Ecto neural progenitor cell (in vitro differentiated cells): ENCODE measurements around the gene RPL39L.

Source experiments
- DNase-seq: peaks from one replicate; pipeline ENCODE4 v3.0.0-alpha.2; 2018; ENCODE audit warnings: low spot score

The RPL39L gene

DNA sequence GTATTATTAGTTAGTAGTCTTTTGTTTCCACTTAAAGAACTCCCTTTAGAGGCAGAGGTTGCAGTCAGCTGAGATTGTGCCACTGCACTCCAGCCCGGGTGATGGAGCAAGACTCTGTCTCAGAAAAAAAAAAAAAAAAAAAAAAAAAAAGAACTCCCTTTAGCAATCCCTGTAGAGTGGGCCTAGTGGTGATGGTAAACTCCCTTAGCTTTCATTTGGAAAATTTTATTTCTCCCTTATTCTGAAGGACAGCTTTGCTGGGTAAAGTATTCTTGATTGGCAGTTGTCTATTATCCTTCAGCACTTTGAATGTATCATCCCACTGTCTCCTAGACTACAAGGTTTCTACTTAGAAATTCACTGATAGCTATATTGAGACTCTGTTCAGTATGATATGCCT is 46.0 kb downstream of the RPL39L start:
- DNase-seq: no peak

DNA sequence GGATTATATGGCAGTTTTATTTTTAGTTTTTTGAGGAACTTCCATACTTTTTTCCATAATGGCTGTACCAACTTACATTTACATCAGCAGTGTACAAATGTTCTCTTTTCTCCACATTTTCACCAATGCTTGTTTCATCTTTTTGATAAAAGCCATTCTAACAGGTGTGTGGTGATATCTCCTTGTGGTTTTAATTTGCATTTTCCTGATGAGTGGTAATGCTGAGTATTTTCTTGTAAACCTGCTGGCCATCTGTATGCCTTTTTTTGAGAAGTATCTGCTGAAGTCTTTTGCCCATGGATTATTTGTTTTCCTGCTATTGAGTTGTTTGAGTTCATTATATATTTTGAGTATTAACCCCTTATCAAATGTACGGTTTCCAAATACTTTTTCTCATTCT is 50.6 kb downstream of the RPL39L start:
- DNase-seq: no peak

- DNase-seq: no peak
Measured at GRCh38 chr3:187086831-187087230, 52.5 kb downstream of the RPL39L start.

DNA sequence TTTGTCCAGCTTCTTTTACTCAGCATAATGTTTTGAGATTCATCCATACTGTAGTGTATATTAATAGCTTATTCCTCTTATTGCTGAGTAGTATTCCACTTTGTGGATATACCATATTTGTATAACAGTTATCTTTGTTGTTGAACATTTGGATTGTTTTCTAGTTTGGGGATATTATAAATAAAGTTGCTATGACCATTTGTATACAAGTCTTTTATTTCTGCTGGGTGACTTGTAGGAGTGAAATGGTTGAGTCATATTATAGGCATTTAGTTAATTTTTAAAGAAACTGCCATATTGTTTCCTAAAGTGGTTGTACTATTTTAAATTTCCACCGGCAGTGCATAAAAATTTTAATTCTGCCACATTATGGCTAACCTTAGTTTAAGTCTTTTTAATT is 53.4 kb downstream of the RPL39L start:
- DNase-seq: no peak

- no peak for DNase-seq
Measured at GRCh38 chr3:187085021-187085666, 54.2 kb downstream of the RPL39L start.

DNA sequence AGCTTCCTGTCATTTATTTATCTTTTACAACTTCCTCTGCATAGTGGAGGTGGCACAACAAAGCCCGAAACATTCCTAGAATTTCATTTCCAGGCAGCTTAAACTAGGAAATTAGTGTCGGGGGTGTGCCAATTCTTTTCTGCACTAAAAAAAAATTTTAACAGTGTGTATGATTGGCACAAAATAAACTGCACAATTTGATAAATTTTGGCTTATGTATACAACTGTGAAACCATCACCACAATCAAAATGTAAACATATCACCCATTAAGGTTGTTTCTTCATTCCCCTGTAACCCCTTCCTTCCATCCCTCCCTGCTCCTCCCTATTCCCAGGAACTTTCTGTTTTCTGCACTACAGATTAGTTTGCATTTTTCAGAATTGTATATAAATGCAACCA is 54.7 kb downstream of the RPL39L start:
- DNase-seq: no peak

DNA sequence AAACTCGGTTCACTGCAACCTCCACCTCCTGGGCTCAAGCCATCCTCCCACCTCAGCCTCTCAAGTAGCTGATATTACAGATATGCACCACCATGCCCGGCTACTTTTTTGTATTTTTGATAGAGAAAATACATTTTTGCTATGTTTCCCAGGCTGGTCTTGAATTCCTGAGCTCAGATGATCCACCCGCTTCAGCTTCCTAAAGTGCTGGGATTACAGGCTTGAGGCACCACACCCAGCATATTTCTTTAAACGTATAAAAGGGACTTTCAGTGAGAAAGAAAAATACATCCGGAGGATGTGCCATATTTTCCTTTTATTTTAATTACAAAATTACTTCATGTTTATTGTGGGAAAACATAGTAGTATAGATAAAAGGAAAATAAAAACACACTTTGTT is 55.2 kb downstream of the RPL39L start:
- DNase-seq: no peak

DNA sequence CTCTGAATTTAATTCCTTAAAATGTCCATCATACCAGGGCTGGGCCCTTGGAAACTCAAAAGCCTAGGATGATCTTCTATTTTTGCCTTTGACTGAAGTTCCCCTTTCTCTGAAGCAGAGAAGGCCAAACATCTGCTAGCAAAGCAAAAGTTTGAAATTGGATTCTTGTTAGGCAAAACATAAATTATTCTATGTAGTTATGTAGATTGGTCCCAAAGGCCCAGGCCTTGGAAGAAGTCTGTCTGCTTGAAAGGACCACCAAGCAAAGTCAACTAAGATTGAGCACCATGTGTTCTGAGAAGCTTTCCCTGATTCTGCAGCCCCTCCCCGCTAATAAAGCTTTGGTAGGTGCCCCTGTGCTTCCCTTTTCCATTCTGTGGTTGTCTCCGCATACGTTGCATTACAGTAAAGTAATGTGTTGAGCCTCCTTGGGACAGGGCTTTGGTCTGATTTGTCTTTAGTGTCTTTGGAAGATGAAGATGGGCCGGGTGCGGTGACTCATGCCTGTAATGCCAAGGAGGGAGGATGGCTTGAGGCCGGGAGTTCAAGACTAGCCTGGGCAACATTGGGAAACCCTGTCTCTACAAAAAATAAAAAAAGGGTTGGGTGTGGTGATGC is 56.4 kb downstream of the RPL39L start:
- no peak for DNase-seq

DNA sequence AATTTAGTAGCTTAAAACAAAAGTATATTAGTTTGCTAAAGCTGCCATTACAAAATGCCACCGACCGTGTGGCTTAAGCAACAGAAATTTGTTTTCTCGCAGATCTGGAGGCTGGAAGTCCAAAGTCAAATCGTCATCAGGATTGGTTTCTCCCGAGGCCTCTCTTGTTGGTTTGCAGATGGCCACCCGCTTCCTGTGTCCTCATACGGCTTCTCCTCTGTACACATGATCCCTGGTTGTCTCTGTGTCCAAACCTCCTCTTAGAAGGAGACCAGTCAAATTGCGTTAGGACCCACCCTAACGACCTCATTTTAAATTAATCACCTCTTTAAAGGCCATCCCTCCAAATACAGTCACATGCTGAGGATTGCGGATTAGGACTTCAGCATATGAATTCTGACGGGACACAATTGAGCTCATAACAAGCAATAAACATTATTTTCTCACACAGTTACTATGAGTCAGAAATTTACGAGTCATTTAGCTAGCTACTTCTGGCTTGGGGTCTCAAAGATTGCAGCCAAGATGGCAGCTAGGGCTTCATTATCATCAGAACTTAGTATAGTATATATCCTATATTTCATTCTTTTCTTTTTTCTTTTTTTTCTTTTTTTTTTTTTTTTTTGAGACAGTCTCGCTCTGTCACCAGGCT is 58.4 kb downstream of the RPL39L start:
- no peak for DNase-seq

- DNase-seq: no peak
Measured at GRCh38 chr3:187079090-187080022, 59.9 kb downstream of the RPL39L start.

- no peak for DNase-seq
Measured at GRCh38 chr3:187077537-187077936, 61.8 kb downstream of the RPL39L start.

DNA sequence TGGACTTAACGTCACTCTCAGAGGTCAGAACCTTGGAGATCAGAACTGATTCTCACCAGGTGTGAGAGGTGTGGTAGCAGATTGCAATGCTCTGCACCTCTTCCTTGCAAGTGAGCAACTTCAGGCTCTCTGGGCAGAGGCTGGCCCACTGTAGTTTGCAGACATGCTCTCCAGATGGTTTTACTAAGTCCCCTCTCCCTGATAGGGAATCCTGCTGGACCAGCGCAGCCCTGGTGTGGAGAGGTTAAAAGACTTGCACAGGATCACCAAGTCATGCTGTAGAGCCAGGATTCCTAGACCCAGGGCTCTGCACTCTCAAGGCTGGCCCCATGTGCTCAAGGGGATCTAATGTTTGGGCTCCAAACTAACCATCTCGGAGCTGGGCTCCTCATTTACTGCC is 62.2 kb downstream of the RPL39L start:
- no peak for DNase-seq

DNA sequence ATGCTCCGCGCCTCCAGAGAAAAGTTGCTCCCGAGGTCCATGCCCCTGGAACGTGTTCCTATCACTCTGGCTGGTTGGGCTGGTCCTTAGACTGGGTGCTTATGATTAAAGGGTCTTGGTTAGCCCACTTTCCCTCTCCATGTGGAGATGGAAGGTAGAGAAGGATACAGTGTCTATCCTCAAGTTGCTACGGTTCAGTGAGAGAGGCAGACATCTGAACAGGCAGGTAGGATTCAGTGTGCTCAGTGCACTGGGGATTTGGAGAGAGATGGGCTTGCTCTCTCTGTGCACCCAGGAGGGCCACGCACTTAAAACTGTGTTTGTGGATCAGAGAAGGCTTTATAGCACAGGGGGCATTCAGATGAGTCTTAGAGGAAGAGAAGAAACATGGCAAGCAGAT is 63.0 kb downstream of the RPL39L start:
- DNase-seq: no peak

GRCh38 chr3:187074846-187075245 is 64.5 kb downstream of the RPL39L start:
- no peak for DNase-seq

DNA sequence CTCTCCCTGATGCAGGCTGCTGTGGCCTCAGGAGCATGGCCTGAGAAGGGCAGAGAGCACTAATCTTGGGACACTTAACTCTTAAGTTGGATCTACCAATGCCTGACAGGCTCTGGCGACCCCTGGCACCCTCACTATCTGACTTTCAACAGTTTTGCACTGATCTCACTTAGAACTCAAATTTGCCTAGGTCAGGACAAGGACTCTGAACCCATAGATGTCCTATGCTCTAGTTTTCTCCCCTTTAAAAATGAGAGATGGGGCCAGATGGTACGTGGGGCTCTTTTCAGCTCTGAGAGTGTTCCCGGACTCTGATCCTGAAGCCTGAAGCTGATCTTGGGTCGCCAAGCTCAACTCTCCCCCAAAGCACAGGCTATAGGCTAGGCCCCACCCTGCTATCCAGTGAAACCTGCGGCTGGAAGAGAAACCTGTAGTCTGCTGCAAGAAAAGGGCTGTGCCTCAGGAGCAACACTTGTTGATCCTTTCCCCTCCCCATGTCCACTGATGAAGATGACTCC is 65.7 kb downstream of the RPL39L start:
- no peak for DNase-seq

DNA sequence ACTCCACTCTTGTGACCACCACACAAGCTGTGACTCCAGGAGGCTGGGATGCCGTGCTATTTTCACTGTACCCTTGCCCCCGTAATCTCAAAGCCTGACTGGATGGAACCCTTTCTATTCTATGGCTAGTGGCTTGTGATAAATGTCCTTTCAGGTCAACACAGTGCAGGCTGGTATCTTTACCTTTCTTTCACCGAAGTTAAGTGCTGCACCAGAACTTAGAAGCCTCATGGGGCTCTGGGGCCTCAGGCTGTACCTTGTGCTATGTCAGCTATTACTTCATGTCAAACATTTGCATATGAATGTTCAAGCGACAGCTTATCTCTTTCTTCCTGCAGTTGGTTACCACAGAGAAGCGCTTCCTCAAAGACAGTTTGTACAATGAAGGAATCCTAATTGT is 66.8 kb downstream of the RPL39L start:
- no peak for DNase-seq

DNA sequence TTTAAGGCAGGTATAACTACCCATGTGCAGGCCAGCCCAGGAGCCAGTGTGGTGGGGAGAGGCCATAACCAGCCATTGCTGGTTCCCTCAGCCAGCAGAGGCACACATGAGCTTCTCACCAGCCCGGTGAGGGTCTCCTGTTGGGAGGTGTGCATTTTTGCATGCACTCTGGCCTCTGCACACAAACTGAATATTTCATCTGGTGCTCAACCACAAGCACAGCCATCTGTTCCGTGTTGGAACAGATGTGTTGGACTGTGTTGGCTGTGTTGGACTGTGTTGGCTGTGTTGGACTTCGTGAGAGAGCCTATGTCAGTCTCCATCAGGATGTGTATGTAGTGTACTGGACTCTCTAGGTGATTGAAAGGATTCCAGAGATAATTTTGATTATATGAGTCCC is 67.2 kb downstream of the RPL39L start:
- no peak for DNase-seq
